IMR-90 (cell line): ENCODE results near the gene LGALS9. TPM values are rescaled to one million over a fixed set of nuclear protein-coding genes. Genes with fewer than 3 reads are reported as not detected.

Source experiments
- ATAC-seq: fragments of 200-7000 bp; cut with Tn5 transposase; 2 replicates; pipeline ENCODE4 v1.9.1; 2020; ENCODE audit warnings: low read depth, mild to moderate bottlenecking, moderate library complexity
- BruUV-seq: library from RNA; stranded (reverse); fragments of 400-500 nt; replicated peaks from 2 replicates; lab custom pipeline; 2021; lab: Mats Ljungman, UMichigan
- CTCF ChIA-PET: fragments of 300-600 bp; formaldehyde crosslinking; extraction: SDS; loops from one replicate; lab custom pipeline; 2021; ENCODE audit warnings: antibody characterized with exemption; lab: Yijun Ruan, JAX
- POLR2A ChIA-PET: fragments of 300-600 bp; sonication (Branson Sonifier 250); formaldehyde crosslinking; loops from one replicate; lab custom pipeline; 2022; ENCODE audit warnings: antibody characterized with exemption; ENCODE audit not compliant: unreplicated experiment; lab: Charles Lee
- DNase-seq: peaks from one replicate; pipeline ENCODE4 v3.0.0; 2013
- H2AFZ ChIP-seq: replicated peaks from 2 replicates; pipeline ENCODE3; 2013; ENCODE audit warnings: low read length, mild to moderate bottlenecking; ENCODE audit not compliant: poor library complexity
- H2AK5ac ChIP-seq: 2 replicates; pipeline ENCODE4 v1.6.1; 2013; ENCODE audit warnings: low read depth, low read length, inconsistent platforms
- H2AK9ac ChIP-seq: replicated peaks from 2 replicates; pipeline ENCODE3; 2013; ENCODE audit warnings: mild to moderate bottlenecking, low read depth, low read length, moderate library complexity; ENCODE audit not compliant: poor library complexity
- H2BK120ac ChIP-seq: 2 replicates; pipeline ENCODE4 v1.6.1; 2013; ENCODE audit warnings: low read depth, low read length, inconsistent platforms
- H2BK15ac ChIP-seq: 3 replicates; pipeline ENCODE4 v1.6.1; 2013; ENCODE audit warnings: low read depth, low read length, inconsistent platforms
- H2BK20ac ChIP-seq: 2 replicates; pipeline ENCODE4 v1.6.1; 2013; ENCODE audit warnings: low read depth, mild to moderate bottlenecking, inconsistent platforms, low read length, moderate library complexity
- H2BK5ac ChIP-seq: 2 replicates; pipeline ENCODE4 v1.6.1; 2013; ENCODE audit warnings: mild to moderate bottlenecking, low read depth, low read length, inconsistent platforms; ENCODE audit not compliant: poor library complexity, severe bottlenecking
- H3K14ac ChIP-seq: replicated peaks from 2 replicates; pipeline ENCODE4 v1.6.1; 2013; ENCODE audit warnings: low read depth, low read length, inconsistent platforms
- H3K18ac ChIP-seq: 2 replicates; pipeline ENCODE4 v1.6.1; 2013; ENCODE audit warnings: low read depth, low read length, control low read depth
- H3K23ac ChIP-seq: 2 replicates; pipeline ENCODE4 v1.6.1; 2013; ENCODE audit warnings: low read depth, low read length, inconsistent platforms
- H3K27ac ChIP-seq: 2 replicates; pipeline ENCODE4 v1.5.1; 2013; ENCODE audit warnings: mild to moderate bottlenecking, control low read depth, low read length; ENCODE audit not compliant: insufficient read depth
- H3K27me3 ChIP-seq: 2 replicates; pipeline ENCODE4 v1.6.1; 2013; ENCODE audit warnings: low read length; ENCODE audit not compliant: control insufficient read depth, insufficient read depth
- H3K36me3 ChIP-seq: 2 replicates; pipeline ENCODE4 v1.6.1; 2013; ENCODE audit warnings: low read length, mixed read lengths; ENCODE audit not compliant: control insufficient read depth, insufficient read depth
- H3K4ac ChIP-seq: 2 replicates; pipeline ENCODE4 v1.6.1; 2013; ENCODE audit warnings: low read depth, low read length, inconsistent platforms
- H3K4me1 ChIP-seq: 2 replicates; pipeline ENCODE4 v1.6.1; 2013; ENCODE audit warnings: low read length, mixed read lengths; ENCODE audit not compliant: control insufficient read depth, insufficient read depth
- H3K4me2 ChIP-seq: 2 replicates; pipeline ENCODE4 v1.6.1; 2013; ENCODE audit warnings: low read depth, mild to moderate bottlenecking, control low read depth, low read length, moderate library complexity
- H3K4me3 ChIP-seq: 2 replicates; pipeline ENCODE4 v1.5.1; 2013; ENCODE audit warnings: low read depth, mild to moderate bottlenecking, control low read depth, low read length, moderate library complexity; ENCODE audit not compliant: insufficient read depth
- H3K56ac ChIP-seq: 2 replicates; pipeline ENCODE4 v1.6.1; 2013; ENCODE audit warnings: low read length, inconsistent platforms; ENCODE audit not compliant: insufficient read depth; ENCODE audit errors: extremely low read depth
- H3K79me1 ChIP-seq, 2 experiments: 2 replicates each; pipeline ENCODE4 v1.6.1; 2013; ENCODE audit warnings: low read length in 2 of 2, inconsistent platforms in 1 of 2, low read depth in 1 of 2
- H3K9ac ChIP-seq: 2 replicates; pipeline ENCODE4 v1.6.1; 2013; ENCODE audit warnings: low read depth, low read length, control low read depth
- H3K9me1 ChIP-seq: 2 replicates; pipeline ENCODE4 v1.6.1; 2013; ENCODE audit warnings: low read length, inconsistent platforms; ENCODE audit not compliant: insufficient read depth
- H3K9me3 ChIP-seq: 2 replicates; pipeline ENCODE4 v1.6.1; 2013; ENCODE audit warnings: low read length; ENCODE audit not compliant: control insufficient read depth, insufficient read depth
- H4K20me1 ChIP-seq: 2 replicates; pipeline ENCODE4 v1.6.1; 2013; ENCODE audit warnings: low read length, inconsistent platforms; ENCODE audit not compliant: insufficient read depth
- H4K5ac ChIP-seq: 2 replicates; pipeline ENCODE4 v1.6.1; 2013; ENCODE audit warnings: mild to moderate bottlenecking, low read depth, low read length, control low read depth
- H4K8ac ChIP-seq, 2 experiments: 2 replicates each; pipeline ENCODE4 v1.6.1; 2013; ENCODE audit warnings: low read depth in 2 of 2, low read length in 2 of 2, control low read depth in 1 of 2, inconsistent platforms in 1 of 2
- H4K91ac ChIP-seq: 2 replicates; pipeline ENCODE4 v1.6.1; 2013; ENCODE audit warnings: low read depth, low read length, inconsistent platforms; ENCODE audit not compliant: insufficient read depth
- BHLHE40 ChIP-seq: fragments of 150-350 bp; IDR thresholded peaks from 2 replicates; pipeline ENCODE4 v1.6.1; 2016; ENCODE audit warnings: mild to moderate bottlenecking, low read depth, low read length
- CEBPB ChIP-seq: IDR thresholded peaks from 2 replicates; pipeline ENCODE4 v1.6.1; 2012; ENCODE audit warnings: low read depth, low read length, improper control_type of control experiment
- CHD1 ChIP-seq: IDR thresholded peaks from 2 replicates; pipeline ENCODE4 v1.6.1; 2012; ENCODE audit warnings: low read depth, low read length, improper control_type of control experiment
- CTCF ChIP-seq: conservative IDR thresholded peaks from 2 replicates; pipeline ENCODE4 v1.5.1; 2012; ENCODE audit warnings: mild to moderate bottlenecking, low read depth, low read length, improper control_type of control experiment
- ELK1 ChIP-seq: fragments of 150-350 bp; IDR thresholded peaks from 2 replicates; pipeline ENCODE4 v1.6.1; 2016; ENCODE audit warnings: low read depth, mild to moderate bottlenecking, low read length, moderate library complexity, borderline replicate concordance
- FOS ChIP-seq: fragments of 150-350 bp; IDR thresholded peaks from 2 replicates; pipeline ENCODE4 v1.6.1; 2016; ENCODE audit warnings: low read depth, low read length
- MAZ ChIP-seq: IDR thresholded peaks from 2 replicates; pipeline ENCODE4 v1.6.1; 2012; ENCODE audit warnings: low read depth, mild to moderate bottlenecking, low read length, improper control_type of control experiment, moderate library complexity, borderline replicate concordance
- MXI1 ChIP-seq: IDR thresholded peaks from 2 replicates; pipeline ENCODE4 v1.6.1; 2012; ENCODE audit warnings: low read depth, mild to moderate bottlenecking, low read length, moderate library complexity, borderline replicate concordance
- NFE2L2 ChIP-seq: fragments of 150-350 bp; IDR thresholded peaks from 2 replicates; pipeline ENCODE4 v1.6.1; 2016; ENCODE audit warnings: low read depth, mild to moderate bottlenecking, low read length
- POLR2A ChIP-seq: IDR thresholded peaks from 2 replicates; pipeline ENCODE4 v1.6.1; 2012; ENCODE audit warnings: mild to moderate bottlenecking, low read depth, low read length
- RCOR1 ChIP-seq: IDR thresholded peaks from 2 replicates; pipeline ENCODE4 v1.6.1; 2012; ENCODE audit warnings: mild to moderate bottlenecking, low read length, improper control_type of control experiment; ENCODE audit not compliant: insufficient replicate concordance
- RFX5 ChIP-seq: IDR thresholded peaks from 2 replicates; pipeline ENCODE4 v1.8.0; 2012; ENCODE audit warnings: low read depth, mild to moderate bottlenecking, low read length, moderate library complexity
- USF2 ChIP-seq: fragments of 150-350 bp; IDR thresholded peaks from 2 replicates; pipeline ENCODE4 v1.6.1; 2017; ENCODE audit warnings: mild to moderate bottlenecking, antibody characterized with exemption, low read length, low read depth
- whole genome bisulfite sequencing, 2 experiments: methylation state at CpG; one replicate each; pipeline versions ENCODE4 v1.1.5 to v1.1.7; 2013; ENCODE audit warnings: missing lambda C conversion rate in 2 of 2; ENCODE audit not compliant: insufficient read length in 1 of 2; ENCODE audit errors: extremely low coverage in 2 of 2; 5-methylcytosine and 5-hydroxymethylcytosine counted together
- dilution Hi-C: fragments of 300-500 bp; cut with HindIII; formaldehyde crosslinking; loops from one replicate; pipeline ENCODE4 v1.14.3; 2018; ENCODE audit warnings: low sequenced_read_pairs; ENCODE audit not compliant: unreplicated experiment
- in situ Hi-C: fragments of 300-500 bp; cut with MboI; formaldehyde crosslinking; loops from 3 replicates; pipeline ENCODE4 v1.14.3; 2019; ENCODE audit warnings: low sequenced_read_pairs, inconsistent platforms, mixed read lengths
- intact Hi-C: fragments of 100-400 bp; cut with micrococcal nuclease; formaldehyde crosslinking; loops from 2 replicates; pipeline ENCODE4 v1.10.0; 2022
- polyA plus RNA-seq, 3 experiments: library from polyadenylated mRNA; depleted of rRNA; stranded (reverse); fragments of >200 nt; gene quantifications; 2 replicates each; pipeline ENCODE4 v1.2.3, GENCODE V29; 2012; ENCODE audit warnings: low replicate concordance in 1 of 3
- total RNA-seq: library from RNA; depleted of rRNA; stranded (reverse); fragments of >200 nt; gene quantifications from 2 replicates; pipeline ENCODE4 v1.2.3, GENCODE V29; 2012

Gene LGALS9
- total and polyA plus RNA-seq, 2 of the 4 experiments (the other 2 are of a cell fraction), result 0.54 to 2.5 TPM

GRCh38 chr17:27677191-27677590, 46.2 kb downstream of the LGALS9 start:
- H2BK120ac ChIP-seq, result no peak overlapping the region
- no peak overlapping the region for H2AK5ac ChIP-seq
- H2BK15ac ChIP-seq, result no peak overlapping the region
- no peak overlapping the region for H3K23ac ChIP-seq
- H4K91ac ChIP-seq, result no peak overlapping the region
- H3K4ac ChIP-seq, result no peak overlapping the region
- TF ChIP-seq RFX5, result no peak
- no peak for TF ChIP-seq FOS
- no peak for TF ChIP-seq MAZ
- TF ChIP-seq CTCF, result no peak
- TF ChIP-seq NFE2L2, result no peak
- no peak for TF ChIP-seq POLR2A
- TF ChIP-seq MXI1, result no peak
- no peak for TF ChIP-seq RCOR1
- TF ChIP-seq ELK1, result no peak
- no peak for TF ChIP-seq USF2
- no peak for TF ChIP-seq BHLHE40
- no peak for TF ChIP-seq CHD1
- no peak for TF ChIP-seq CEBPB
- H3K4me2 ChIP-seq, result no peak overlapping the region
- no peaks in the 10 kb centered on the region for H3K36me3 ChIP-seq
- no peak overlapping the region for H3K14ac ChIP-seq
- H3K27ac ChIP-seq, result no peak overlapping the region
- CTCF ChIA-PET, result no interaction called here
- H3K18ac ChIP-seq, result no peak overlapping the region
- POLR2A ChIA-PET, result no interaction called here
- no peak overlapping the region for H3K4me3 ChIP-seq
- no CpG with 5 or more reads among the region's 2 CpGs for WGBS, 2 experiments
- BruUV-seq, result no TSS peak
- no peak for ATAC-seq
- dilution Hi-C loops (no loop called here), intact Hi-C loops (no loop called here), in situ Hi-C loops (no loop called here)
- H3K9me3 ChIP-seq, result no peaks in the 10 kb centered on the region
- H2BK5ac ChIP-seq, result no peak overlapping the region
- no peak for DNase-seq
- H4K8ac ChIP-seq, result no peak overlapping the region
- H2AK9ac ChIP-seq, result no peak overlapping the region
- H3K9me1 ChIP-seq, result no peaks in the 10 kb centered on the region
- H2BK20ac ChIP-seq, result no peak overlapping the region
- no peak overlapping the region for H3K56ac ChIP-seq
- no peak overlapping the region for H4K5ac ChIP-seq
- peaks cover 2% of the 10 kb centered on the region; the same call in 1 of the 2 replicates for H3K27me3 ChIP-seq
- no peaks in the 10 kb centered on the region for H3K4me1 ChIP-seq
- no peaks in the 10 kb centered on the region for H4K20me1 ChIP-seq
- H2AFZ ChIP-seq, result no peak overlapping the region
- no peak overlapping the region for H3K9ac ChIP-seq
- H3K79me1 ChIP-seq, result no peaks in the 10 kb centered on the region
